SK-N-SH treated with all-trans-retinoic acid at 6 μM for 48 hours (cell line): ENCODE data around the gene QPCTL.
A peak's percentile ranks its signal among the peaks of the same experiment; 100 is the strongest.

Experiments used
- ATAC-seq: fragments of 200-7000 bp; cut with Tn5 transposase; 3 replicates; pipeline ENCODE4 v1.9.1; 2020; ENCODE audit warnings: mild to moderate bottlenecking, moderate library complexity
- ARNTL ChIP-seq: fragments of 450-650 bp; formaldehyde crosslinking; IDR thresholded peaks from 2 replicates; pipeline ENCODE4 v1.5.0; 2020; ENCODE audit warnings: low read depth, mild to moderate bottlenecking, moderate library complexity, borderline replicate concordance
- BACH2 ChIP-seq: fragments of 250-450 bp; sonication (Bioruptor Pico); IDR thresholded peaks from 2 replicates; pipeline ENCODE4 v1.9.0; 2021; ENCODE audit warnings: mild to moderate bottlenecking, borderline replicate concordance
- CSDC2 ChIP-seq: fragments of 250-450 bp; sonication (Bioruptor Pico); IDR thresholded peaks from 2 replicates; pipeline ENCODE4 v1.5.0; 2020; ENCODE audit warnings: mild to moderate bottlenecking, moderate library complexity
- ESRRG ChIP-seq: fragments of 250-450 bp; sonication (Bioruptor Pico); IDR thresholded peaks from 2 replicates; pipeline ENCODE4 v1.6.1; 2021; ENCODE audit warnings: mild to moderate bottlenecking
- GLIS3 ChIP-seq: fragments of 250-450 bp; sonication (Bioruptor Pico); IDR thresholded peaks from 2 replicates; pipeline ENCODE4 v1.5.0; 2020; ENCODE audit warnings: mild to moderate bottlenecking, moderate library complexity
- ISL1 ChIP-seq: fragments of 250-450 bp; sonication (Bioruptor Pico); IDR thresholded peaks from 2 replicates; pipeline ENCODE4 v2.1.2; 2022; ENCODE audit warnings: mild to moderate bottlenecking, moderate library complexity
- OSR1 ChIP-seq: fragments of 250-450 bp; sonication (Bioruptor Pico); IDR thresholded peaks from 2 replicates; pipeline ENCODE4 v1.8.0; 2022; ENCODE audit warnings: moderate library complexity, mild to moderate bottlenecking, inconsistent platforms
- PPARA ChIP-seq: fragments of 250-450 bp; sonication (Bioruptor Pico); IDR thresholded peaks from 2 replicates; pipeline ENCODE4 v1.5.0; 2020; ENCODE audit warnings: mild to moderate bottlenecking, borderline replicate concordance
- RARB ChIP-seq: fragments of 250-450 bp; sonication (Bioruptor Pico); IDR thresholded peaks from 2 replicates; pipeline ENCODE4 v1.8.0; 2021; ENCODE audit warnings: mild to moderate bottlenecking, moderate library complexity
- SNAI2 ChIP-seq: fragments of 250-450 bp; sonication (Bioruptor Pico); IDR thresholded peaks from 2 replicates; pipeline ENCODE4 v1.5.0; 2020; ENCODE audit warnings: mild to moderate bottlenecking, moderate library complexity
- TCF4 ChIP-seq: fragments of 250-450 bp; sonication (Bioruptor Pico); IDR thresholded peaks from 2 replicates; pipeline ENCODE4 v1.8.0; 2021; ENCODE audit warnings: mild to moderate bottlenecking, moderate library complexity, borderline replicate concordance
- TOX ChIP-seq: fragments of 250-450 bp; sonication (Bioruptor Pico); IDR thresholded peaks from 2 replicates; pipeline ENCODE4 v1.8.0; 2021; ENCODE audit warnings: mild to moderate bottlenecking, moderate library complexity, borderline replicate concordance
- ZC3H10 ChIP-seq: fragments of 250-450 bp; sonication (Bioruptor Pico); IDR thresholded peaks from 2 replicates; pipeline ENCODE4 v1.5.1; 2021; ENCODE audit warnings: mild to moderate bottlenecking, moderate library complexity
- ZFP3 ChIP-seq: fragments of 250-450 bp; sonication (Bioruptor Pico); IDR thresholded peaks from 2 replicates; pipeline ENCODE4 v1.5.0; 2020; ENCODE audit warnings: mild to moderate bottlenecking, moderate library complexity
- ZNF565 ChIP-seq: fragments of 450-650 bp; formaldehyde crosslinking; conservative IDR thresholded peaks from 2 replicates; pipeline ENCODE4 v1.5.0; 2020; ENCODE audit warnings: low read depth, mild to moderate bottlenecking, moderate library complexity
- ZNF70 ChIP-seq: fragments of 450-650 bp; formaldehyde crosslinking; IDR thresholded peaks from 2 replicates; pipeline ENCODE4 v1.5.0; 2020; ENCODE audit warnings: mild to moderate bottlenecking, moderate library complexity
- ZNF8 ChIP-seq: fragments of 450-650 bp; formaldehyde crosslinking; IDR thresholded peaks from 2 replicates; pipeline ENCODE4 v1.5.0; 2020; ENCODE audit warnings: mild to moderate bottlenecking, moderate library complexity
- TF ChIP-seq, protein P1 (sequence below): fragments of 250-450 bp; sonication (Bioruptor Pico); IDR thresholded peaks from 2 replicates; pipeline ENCODE4 v1.5.0; 2020; ENCODE audit warnings: mild to moderate bottlenecking, moderate library complexity
- TF ChIP-seq, protein P2 (sequence below): fragments of 250-450 bp; sonication (Bioruptor Pico); IDR thresholded peaks from 2 replicates; pipeline ENCODE4 v1.5.1; 2020; ENCODE audit warnings: low read depth, mild to moderate bottlenecking, moderate library complexity
- TF ChIP-seq, protein P3 (sequence below): fragments of 250-450 bp; sonication (Bioruptor Pico); IDR thresholded peaks from 2 replicates; pipeline ENCODE4 v1.8.0; 2020; ENCODE audit warnings: mild to moderate bottlenecking, moderate library complexity, borderline replicate concordance

The QPCTL gene

DNA sequence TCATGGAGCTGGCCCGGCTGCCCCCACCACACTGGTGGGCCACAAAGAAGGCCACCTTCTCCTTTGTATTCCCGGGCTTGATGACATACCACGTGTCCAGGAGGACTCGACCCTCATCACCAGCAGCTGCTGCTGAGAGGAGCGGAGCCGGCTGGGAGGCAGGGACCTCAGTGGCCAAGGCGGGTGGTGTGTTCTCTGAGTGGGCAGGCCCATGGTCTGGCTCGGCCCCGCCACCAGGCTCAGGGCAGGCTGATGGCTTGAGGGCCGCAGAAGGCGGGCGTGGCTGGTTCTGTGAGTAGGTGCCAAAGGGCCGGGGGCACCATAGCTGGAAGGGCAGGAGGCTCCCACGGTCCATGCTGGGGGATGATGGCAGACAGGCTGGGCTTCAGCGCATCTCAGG, 20.7 kb downstream of the QPCTL start (continued):
- TF ChIP-seq RARB, result no peak

DNA sequence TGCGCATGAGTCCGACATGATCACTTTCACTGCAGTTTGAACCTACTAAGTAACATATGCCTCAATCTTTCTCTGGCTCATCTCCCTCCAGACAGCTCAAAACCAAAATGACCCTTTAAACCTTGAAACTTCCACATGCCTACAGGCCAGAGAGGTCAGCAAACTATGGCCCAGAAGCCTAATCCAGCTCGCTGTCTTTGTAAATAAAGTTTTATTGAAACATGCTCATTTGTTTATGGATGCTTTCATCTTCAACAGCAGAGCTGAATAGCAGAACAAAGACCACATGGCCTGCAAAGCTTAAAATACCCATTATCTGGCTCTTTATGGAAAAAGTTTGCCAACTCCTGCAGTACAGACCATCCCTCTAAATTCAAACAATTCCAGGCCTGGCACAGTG, 22.7 kb downstream of the QPCTL start:
- ATAC-seq, result no peak
- TF ChIP-seq TCF4 (CRISPR knock-in tag) (no peak), RARB (no peak), OSR1 (CRISPR knock-in tag) (no peak), ZNF8 (CRISPR knock-in tag) (no peak), CSDC2 (CRISPR knock-in tag) (no peak), ZNF70 (CRISPR knock-in tag) (no peak), BACH2 (no peak), ISL1 (no peak), TOX (CRISPR knock-in tag) (no peak), ESRRG (no peak), ZFP3 (no peak), ZNF565 (no peak), ARNTL (no peak), SNAI2 (CRISPR knock-in tag) (no peak), PPARA (CRISPR knock-in tag) (no peak)
- TF ChIP-seq, protein P1, sequence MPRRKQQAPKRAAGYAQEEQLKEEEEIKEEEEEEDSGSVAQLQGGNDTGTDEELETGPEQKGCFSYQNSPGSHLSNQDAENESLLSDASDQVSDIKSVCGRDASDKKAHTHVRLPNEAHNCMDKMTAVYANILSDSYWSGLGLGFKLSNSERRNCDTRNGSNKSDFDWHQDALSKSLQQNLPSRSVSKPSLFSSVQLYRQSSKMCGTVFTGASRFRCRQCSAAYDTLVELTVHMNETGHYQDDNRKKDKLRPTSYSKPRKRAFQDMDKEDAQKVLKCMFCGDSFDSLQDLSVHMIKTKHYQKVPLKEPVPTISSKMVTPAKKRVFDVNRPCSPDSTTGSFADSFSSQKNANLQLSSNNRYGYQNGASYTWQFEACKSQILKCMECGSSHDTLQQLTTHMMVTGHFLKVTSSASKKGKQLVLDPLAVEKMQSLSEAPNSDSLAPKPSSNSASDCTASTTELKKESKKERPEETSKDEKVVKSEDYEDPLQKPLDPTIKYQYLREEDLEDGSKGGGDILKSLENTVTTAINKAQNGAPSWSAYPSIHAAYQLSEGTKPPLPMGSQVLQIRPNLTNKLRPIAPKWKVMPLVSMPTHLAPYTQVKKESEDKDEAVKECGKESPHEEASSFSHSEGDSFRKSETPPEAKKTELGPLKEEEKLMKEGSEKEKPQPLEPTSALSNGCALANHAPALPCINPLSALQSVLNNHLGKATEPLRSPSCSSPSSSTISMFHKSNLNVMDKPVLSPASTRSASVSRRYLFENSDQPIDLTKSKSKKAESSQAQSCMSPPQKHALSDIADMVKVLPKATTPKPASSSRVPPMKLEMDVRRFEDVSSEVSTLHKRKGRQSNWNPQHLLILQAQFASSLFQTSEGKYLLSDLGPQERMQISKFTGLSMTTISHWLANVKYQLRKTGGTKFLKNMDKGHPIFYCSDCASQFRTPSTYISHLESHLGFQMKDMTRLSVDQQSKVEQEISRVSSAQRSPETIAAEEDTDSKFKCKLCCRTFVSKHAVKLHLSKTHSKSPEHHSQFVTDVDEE (CRISPR knock-in tag), result no peak
- TF ChIP-seq, protein P2, sequence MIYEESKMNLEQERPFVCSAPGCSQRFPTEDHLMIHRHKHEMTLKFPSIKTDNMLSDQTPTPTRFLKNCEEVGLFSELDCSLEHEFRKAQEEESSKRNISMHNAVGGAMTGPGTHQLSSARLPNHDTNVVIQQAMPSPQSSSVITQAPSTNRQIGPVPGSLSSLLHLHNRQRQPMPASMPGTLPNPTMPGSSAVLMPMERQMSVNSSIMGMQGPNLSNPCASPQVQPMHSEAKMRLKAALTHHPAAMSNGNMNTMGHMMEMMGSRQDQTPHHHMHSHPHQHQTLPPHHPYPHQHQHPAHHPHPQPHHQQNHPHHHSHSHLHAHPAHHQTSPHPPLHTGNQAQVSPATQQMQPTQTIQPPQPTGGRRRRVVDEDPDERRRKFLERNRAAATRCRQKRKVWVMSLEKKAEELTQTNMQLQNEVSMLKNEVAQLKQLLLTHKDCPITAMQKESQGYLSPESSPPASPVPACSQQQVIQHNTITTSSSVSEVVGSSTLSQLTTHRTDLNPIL (CRISPR knock-in tag), result no peak
- TF ChIP-seq, protein P3, sequence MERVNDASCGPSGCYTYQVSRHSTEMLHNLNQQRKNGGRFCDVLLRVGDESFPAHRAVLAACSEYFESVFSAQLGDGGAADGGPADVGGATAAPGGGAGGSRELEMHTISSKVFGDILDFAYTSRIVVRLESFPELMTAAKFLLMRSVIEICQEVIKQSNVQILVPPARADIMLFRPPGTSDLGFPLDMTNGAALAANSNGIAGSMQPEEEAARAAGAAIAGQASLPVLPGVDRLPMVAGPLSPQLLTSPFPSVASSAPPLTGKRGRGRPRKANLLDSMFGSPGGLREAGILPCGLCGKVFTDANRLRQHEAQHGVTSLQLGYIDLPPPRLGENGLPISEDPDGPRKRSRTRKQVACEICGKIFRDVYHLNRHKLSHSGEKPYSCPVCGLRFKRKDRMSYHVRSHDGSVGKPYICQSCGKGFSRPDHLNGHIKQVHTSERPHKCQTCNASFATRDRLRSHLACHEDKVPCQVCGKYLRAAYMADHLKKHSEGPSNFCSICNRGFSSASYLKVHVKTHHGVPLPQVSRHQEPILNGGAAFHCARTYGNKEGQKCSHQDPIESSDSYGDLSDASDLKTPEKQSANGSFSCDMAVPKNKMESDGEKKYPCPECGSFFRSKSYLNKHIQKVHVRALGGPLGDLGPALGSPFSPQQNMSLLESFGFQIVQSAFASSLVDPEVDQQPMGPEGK (CRISPR knock-in tag), result no peak

DNA sequence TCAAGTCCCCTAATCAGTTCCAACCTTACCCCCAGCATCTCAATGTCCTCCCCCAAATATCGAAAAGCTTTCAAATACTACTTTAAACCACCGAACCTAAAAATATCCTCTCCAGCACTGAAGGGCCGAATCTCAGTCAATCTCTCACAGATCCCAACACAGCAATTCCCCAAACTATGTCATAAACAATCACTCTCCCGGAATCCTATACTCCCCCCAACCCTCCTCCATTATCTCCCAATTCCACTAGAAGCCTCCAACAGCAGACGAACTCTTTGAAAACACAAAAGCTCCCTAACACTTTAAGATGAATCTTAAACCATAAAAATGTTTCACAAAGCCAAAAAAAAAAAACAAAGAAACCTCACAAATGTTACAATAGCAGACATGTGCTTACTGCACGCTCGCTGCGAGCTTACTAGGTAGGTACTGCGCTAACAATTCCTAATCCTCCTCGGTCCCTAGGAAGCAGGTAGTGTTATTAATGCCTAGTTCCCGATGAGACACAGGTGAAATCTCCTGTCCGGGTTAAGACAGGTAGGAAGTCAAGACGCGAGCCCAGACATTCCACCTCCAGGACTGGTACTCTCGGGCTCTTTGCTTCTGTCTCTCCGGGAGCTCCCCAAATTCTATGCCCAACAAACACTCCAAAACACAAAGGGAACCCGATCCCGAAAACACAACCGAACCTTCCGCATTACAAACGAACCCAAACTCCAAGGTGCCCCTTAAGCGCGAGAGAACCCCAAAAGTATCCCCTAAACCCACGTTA, 24.1 kb downstream of the QPCTL start:
- peak; percentile 18 for ATAC-seq
- TF ChIP-seq, protein P2 (CRISPR knock-in tag), result no peak
- TF ChIP-seq RARB (no peak), TCF4 (CRISPR knock-in tag) (no peak), ZNF8 (CRISPR knock-in tag) (no peak), ZFP3 (no peak), GLIS3 (no peak), ZNF565 (no peak), CSDC2 (CRISPR knock-in tag) (no peak), ZC3H10 (CRISPR knock-in tag) (no peak), ZNF70 (CRISPR knock-in tag) (no peak)
- TF ChIP-seq, protein P1 (CRISPR knock-in tag), result no peak
- TF ChIP-seq, protein P3 (CRISPR knock-in tag), result no peak
- TF ChIP-seq, all 23 proteins: peak for 0
